ENCODE measurements around the gene SETD3. TPM values are rescaled to one million over a fixed set of nuclear protein-coding genes. Genes with fewer than 3 reads are reported as not detected.
A peak's percentile ranks its signal among the peaks of the same experiment; 100 is the strongest.

The SETD3 gene
- total RNA-seq, 1 donor from 2014 or later = 47.7 TPM

DNA sequence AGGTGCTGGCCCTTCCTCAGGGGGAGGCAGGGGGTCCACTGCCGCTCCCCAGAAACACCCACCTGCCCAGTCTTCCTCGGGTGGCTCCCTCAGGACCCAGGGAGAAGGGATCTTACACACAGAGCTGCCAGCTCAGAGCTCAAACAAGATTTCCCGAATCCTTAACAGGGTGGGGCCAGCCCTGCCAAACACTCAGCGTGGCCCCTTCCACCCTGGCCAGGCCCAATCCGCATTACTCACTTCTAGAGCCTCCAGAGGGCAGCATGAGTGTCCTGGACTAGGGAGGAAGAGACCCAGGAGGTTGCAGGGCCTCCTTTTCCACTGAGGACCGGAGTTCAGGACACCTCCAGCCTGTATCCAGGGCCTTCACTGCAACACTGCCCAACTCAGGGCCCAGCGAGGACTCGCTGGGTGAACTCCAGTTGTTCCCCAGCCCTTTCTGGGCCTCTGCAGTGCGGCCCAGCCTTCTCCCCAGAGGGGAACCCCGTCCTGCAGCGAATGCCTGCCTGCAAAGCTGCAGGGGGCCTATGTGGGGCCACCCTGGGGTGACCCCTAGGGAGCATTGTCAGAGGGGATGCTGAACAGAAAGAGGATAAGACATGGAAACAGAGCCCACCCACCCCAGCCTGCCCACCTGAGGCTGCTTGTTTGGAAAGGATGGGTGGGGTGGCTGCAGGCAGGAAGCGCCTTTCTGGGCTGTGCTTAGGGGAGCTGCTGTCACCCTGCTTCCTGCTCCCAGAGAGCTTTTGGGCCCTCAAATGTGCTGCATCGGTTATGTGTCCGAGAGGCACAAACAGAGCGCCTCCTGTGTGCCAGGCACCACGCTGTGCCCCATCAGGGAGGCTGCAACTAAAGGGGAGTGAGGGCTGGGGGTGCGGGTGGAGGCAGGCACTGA, 44.4 kb upstream of the SETD3 start:
- Mint-ChIP-seq H3K36me3 (no peaks in the 10 kb centered on the region), H3K27me3 (ENCODE audit: low read depth) (no peaks in the 10 kb centered on the region), H3K4me1 (peaks cover 50% of the 10 kb centered on the region), H3K4me3 (no peak overlapping the region), H3K9me3 (no peaks in the 10 kb centered on the region), H3K27ac (peak overlapping the region; percentile 95)
- TF ChIP-seq CTCF (IDR thresholded peaks at IDR 0.05; ENCODE audit: unreplicated experiment) = no peak
- DNase-seq (ENCODE audit: low spot score in 2 of 2, unreplicated experiment in 2 of 2) = no peak

DNA sequence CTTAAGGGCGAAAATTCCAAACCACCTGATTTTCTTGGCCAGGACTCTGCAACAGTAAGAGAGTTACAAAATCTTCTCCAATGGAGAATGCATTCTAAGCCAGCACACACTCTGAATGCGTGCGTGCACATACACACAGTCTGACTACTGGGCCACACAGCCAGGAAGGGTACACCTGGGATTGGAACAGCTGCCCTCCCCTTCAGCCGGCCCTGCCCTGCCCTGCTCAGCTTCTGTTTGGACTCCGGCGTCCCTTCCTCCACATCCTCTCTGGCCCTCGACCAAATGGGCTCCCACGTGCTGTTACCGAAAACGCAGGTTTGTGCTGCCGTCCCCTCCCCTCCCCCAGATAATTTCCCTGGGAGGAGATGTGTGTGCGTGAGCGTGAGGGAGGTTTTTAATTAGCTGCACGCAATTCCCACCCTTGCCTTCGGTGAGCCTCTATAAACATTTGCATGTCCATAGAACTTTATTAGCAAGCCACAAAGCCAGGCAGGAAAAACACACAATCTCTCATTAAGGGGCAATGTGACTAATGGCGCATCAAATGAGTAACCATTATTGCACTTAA, 43.5 kb upstream of the SETD3 start:
- no peak overlapping the region for H3K4me3 Mint-ChIP-seq
- H3K9me3 Mint-ChIP-seq = no peaks in the 10 kb centered on the region
- TF ChIP-seq CTCF (IDR thresholded peaks at IDR 0.05; ENCODE audit: unreplicated experiment) = no peak
- no peaks in the 10 kb centered on the region for H3K36me3 Mint-ChIP-seq
- no peak for DNase-seq (ENCODE audit: low spot score in 2 of 2, unreplicated experiment in 2 of 2)
- H3K4me1 Mint-ChIP-seq = peaks cover 50% of the 10 kb centered on the region
- peak overlapping the region; percentile 95 for H3K27ac Mint-ChIP-seq
- H3K27me3 Mint-ChIP-seq (ENCODE audit: low read depth) = no peaks in the 10 kb centered on the region

DNA sequence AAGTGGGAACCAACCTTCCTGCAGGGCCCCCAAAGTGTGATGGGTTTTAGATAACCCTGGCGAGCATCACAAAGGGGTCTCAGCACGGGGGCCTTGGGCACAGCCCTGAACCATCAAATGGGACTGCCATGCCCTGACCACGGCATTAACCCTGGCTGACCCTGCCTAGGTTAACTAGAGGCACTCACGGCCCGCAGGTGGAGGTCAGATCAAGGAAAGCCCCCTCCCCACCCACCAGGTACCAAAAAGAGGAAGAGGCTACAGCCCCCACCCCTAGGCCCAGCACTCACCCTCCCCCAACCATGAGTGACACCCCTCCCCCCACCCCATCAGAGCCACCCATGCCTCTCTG, 43.0 kb upstream of the SETD3 start:
- TF ChIP-seq CTCF (IDR thresholded peaks at IDR 0.05; ENCODE audit: unreplicated experiment) = no peak
- Mint-ChIP-seq H3K27ac (peak overlapping the region; percentile 95), H3K9me3 (no peaks in the 10 kb centered on the region), H3K4me1 (peaks cover 50% of the 10 kb centered on the region), H3K4me3 (no peak overlapping the region), H3K36me3 (no peaks in the 10 kb centered on the region), H3K27me3 (ENCODE audit: low read depth) (no peaks in the 10 kb centered on the region)
- no peak for DNase-seq (ENCODE audit: low spot score in 2 of 2, unreplicated experiment in 2 of 2)

DNA sequence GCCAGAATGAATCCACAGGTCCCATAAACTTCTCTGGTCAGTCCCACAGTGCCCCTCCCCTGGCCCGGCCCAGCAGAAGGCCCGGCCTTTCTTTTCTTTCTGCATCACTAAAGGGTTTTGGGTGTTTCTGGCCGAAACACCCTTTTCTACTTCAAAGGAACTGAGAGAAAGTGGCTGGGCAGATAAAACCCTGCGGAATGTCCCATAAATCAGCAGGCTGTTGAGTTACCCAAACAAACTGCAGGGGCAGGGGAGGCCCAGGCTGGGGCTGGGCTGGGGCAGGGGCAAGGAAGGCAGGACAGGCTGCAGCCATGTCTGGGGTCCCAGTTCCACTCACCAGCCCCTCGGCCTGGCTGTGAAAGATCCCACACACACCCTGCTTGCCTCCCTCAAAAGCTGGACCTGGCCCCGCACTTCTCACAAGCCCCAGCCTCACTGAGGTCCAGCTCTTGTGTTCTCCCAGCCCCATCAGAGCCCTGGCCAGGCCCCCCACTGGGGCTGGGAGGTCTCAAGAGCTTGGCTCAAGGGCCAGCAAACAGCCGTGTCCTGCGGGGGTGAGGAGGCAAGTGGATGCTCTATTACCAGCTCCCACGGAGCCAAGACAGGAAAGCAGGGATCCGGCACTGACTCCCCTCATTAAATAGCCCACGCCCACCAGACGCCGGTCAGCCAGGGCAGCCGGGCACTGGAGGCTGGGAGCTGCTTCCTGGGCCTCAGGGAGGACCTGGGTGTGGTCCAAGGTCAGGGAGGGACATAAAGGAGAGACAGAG, 42.5 kb upstream of the SETD3 start:
- Mint-ChIP-seq H3K9me3 (no peaks in the 10 kb centered on the region), H3K36me3 (no peaks in the 10 kb centered on the region), H3K4me3 (peak overlapping the region; percentile 39), H3K4me1 (peaks cover 50% of the 10 kb centered on the region), H3K27ac (peak overlapping the region; percentile 93), H3K27me3 (ENCODE audit: low read depth) (no peaks in the 10 kb centered on the region)
- no peak for DNase-seq (ENCODE audit: low spot score in 2 of 2, unreplicated experiment in 2 of 2)
- TF ChIP-seq CTCF (IDR thresholded peaks at IDR 0.05; ENCODE audit: unreplicated experiment) = no peak

DNA sequence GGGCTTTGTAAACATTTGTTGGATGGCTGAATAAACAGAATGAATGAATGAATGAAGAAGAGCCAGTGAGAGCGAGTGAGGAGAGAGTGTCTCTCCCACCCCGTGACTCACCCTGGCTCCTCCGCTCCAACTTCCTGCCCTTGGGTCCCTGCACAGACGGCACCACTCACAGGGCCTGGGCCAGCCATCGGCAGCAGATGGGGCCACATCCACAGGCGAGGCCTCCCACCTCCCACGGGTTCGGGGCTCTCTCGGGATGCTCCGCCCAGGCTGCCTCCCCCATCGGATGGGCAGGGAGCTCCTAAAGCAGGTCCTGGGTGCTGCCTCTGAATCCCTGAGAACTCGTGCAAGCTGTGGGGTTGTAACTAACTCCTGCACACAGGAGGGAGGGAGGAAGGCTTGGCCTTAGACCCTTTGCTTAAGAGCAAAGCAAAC, 41.8 kb upstream of the SETD3 start:
- TF ChIP-seq CTCF (IDR thresholded peaks at IDR 0.05; ENCODE audit: unreplicated experiment) = no peak
- no peaks in the 10 kb centered on the region for H3K27me3 Mint-ChIP-seq (ENCODE audit: low read depth)
- peaks cover 50% of the 10 kb centered on the region for H3K4me1 Mint-ChIP-seq
- no peaks in the 10 kb centered on the region for H3K9me3 Mint-ChIP-seq
- no peaks in the 10 kb centered on the region for H3K36me3 Mint-ChIP-seq
- no peak for DNase-seq (ENCODE audit: low spot score in 2 of 2, unreplicated experiment in 2 of 2)
- H3K27ac Mint-ChIP-seq = peak overlapping the region; percentile 93
- peak overlapping the region; percentile 39 for H3K4me3 Mint-ChIP-seq

All from mesothelial cell of epicardium (in vitro differentiated cells).